ENCODE results near the gene ADAMTSL1. TPM values are rescaled to one million over a fixed set of nuclear protein-coding genes. Genes with fewer than 3 reads are reported as not detected.

ADAMTSL1 gene
- total RNA-seq, 1 donor from 2014 or later = not detected

DNA sequence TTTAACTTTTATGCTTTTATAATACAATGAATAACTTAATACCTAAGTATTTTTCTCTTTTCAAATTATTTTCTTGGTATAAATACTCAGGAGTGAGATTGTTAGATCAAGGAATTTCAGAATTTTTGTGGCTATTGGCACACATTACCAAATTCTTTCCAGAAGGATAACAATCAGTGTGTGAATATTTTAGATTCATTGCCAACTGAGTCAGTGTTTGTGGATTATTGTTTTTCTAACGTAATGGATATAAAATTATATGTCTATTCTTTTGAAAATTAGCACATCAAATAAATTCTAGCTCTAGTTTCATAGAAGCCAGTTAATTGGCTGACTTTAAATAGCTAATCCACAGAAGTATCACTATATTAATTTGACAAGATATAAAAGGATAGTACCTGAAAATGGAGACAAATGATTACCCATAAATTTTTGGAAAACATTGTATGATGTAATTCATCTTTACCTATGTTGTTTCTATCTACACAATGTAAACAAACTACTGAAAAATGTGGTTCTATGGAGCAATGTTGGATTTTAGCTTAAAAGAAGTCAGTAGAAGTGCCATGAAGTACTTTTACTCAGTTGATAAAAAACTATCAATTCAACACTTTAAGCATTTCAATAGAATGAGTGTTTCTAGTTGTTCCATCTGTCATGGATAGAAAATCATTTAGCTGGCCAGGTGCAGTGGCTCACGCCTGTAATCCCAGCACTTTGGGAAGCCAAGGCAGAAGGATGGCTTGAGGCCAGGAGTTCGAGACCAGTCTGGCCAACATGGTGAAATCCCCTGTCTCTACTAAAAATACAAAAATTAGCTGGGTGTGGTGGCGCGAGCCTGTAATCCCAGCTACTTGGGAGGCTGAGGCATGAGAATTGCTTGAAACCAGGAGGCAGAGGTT is 185.1 kb downstream of the ADAMTSL1 start:
- intact Hi-C loops (cut with micrococcal nuclease) = no loop called here

DNA sequence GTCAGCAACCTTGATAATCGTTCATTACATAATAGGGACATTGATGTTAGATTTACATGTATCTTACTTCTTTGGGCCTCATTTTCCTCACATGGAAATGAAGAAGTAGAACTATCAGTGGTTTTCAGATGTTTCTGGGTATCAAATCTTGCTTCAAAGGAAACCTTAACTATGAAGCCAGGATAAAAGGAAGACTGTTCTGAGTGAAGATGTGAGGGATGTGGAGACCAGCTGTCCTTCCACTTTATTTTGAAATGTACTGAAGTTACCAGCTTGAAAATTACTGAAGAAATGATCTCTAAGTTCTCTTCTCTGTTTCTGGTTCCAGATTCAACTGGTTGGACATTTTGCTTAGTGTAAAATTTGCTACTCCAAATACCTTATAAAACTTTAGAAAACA is 186.0 kb downstream of the ADAMTSL1 start:
- intact Hi-C loops (cut with micrococcal nuclease) = no loop called here

GRCh38 chr9:18662320-18662719 is 188.4 kb downstream of the ADAMTSL1 start:
- intact Hi-C loops (cut with micrococcal nuclease) = no loop called here

DNA sequence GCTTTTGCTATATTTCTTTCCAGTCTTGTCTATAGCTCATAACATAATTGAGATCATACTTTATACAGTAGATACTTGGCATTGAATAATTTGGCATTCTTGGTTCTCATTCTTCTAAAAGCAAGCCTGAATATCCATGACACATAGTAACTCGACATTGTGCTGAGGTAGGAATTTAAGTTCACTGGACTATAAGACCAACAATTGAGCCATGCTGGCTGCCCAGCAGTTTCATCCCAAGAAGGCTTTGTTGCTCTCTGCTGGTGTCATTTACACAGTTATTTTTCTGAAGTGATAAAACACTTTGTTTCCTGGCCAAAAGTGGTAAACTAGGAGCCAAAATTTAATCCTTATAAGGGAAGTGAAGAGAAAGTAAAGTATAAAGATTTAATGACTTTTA is 192.0 kb downstream of the ADAMTSL1 start:
- intact Hi-C loops (cut with micrococcal nuclease) = no loop called here

DNA sequence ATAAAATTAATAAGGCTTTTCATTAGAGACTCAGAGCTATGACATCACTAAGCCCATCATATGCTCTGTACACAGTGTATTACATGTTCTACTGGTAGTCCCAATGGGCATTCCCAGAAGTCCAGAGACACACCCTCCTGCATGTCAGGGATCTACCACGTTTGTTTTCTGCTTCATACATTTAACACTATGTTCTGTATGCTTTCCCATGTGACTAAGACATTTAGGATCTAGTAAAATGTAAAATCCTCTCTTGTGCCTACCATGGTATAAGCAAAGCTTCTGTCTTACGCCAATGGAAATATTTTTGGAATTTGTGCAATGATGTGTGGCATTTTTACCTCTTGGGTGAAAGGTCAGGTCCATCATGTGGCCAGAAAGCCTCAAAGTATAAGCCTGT is 192.4 kb downstream of the ADAMTSL1 start:
- intact Hi-C loops (cut with micrococcal nuclease) = no loop called here

DNA sequence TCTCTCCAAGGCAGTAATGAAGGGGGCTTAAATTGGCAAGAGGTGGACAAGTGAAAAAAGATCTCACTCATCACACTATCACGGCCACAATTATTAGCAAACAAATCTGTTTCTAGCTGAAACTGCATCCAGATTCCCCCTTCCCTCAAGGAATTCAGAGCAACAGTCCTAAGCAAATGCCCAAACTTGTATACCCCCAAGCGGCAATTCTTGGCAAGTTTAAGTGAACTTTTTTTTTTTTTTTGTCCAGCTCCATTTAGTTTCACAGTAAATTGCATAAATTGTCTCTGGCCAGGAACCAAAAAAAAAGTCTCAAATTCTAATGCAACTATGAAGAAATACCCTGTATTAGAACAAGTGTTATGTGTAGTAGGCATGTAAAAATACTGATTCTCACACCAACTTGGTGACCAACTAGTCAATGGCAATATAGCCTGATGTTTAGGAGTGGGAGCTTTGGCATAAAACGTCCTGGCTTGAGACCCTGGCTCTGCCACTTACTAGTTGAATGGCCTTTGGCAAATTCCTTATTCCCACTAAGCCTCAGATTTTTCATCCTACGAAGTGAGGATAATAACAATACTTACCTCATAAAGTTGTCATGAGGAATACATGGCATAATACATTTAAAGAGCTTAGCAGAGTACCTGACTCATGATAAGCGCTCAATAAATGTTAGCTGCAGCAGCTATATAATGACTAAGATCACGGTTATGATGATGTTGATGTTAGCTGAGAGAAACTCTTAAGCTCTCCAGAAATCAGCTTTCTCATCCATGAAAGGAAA is 193.2 kb downstream of the ADAMTSL1 start:
- intact Hi-C loops (cut with micrococcal nuclease) = no loop called here

DNA sequence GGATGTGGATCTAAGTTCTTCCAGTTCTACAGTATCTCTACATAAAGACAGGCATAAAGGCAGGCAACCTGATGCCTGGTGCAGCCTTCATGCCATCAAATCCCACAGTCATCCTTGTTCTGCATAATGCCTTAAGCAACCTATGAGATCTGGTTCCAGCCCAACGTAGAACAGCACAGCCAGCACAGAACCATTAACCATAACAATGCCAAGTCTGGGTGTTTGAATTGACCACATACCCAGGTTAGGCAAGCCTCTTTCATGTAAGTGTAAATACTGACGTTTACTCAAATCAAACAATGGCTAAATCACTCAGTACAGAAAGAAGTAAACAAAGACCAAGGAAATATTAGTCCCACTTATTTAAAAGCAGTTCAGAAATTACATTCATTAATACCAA is 195.0 kb downstream of the ADAMTSL1 start:
- intact Hi-C loops (cut with micrococcal nuclease) = no loop called here

DNA sequence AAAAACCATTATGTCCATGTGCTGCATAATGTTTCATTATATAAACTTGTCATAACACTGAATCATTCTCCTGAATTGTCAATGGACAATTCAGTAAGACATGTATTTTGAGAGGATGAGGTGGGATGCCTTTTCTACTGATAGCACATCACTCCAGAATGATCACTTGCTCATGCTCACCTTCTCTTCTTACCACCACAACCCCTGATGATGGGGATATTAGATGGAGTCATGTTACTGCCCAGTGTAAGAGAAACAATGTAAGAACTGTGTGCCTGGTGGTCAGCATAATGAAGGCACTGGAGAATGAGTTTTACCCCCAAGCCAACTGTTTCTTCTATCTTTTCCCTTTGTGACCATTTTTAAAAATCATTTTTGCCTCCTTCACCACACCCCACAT is 198.8 kb downstream of the ADAMTSL1 start:
- intact Hi-C loops (cut with micrococcal nuclease) = no loop called here

DNA sequence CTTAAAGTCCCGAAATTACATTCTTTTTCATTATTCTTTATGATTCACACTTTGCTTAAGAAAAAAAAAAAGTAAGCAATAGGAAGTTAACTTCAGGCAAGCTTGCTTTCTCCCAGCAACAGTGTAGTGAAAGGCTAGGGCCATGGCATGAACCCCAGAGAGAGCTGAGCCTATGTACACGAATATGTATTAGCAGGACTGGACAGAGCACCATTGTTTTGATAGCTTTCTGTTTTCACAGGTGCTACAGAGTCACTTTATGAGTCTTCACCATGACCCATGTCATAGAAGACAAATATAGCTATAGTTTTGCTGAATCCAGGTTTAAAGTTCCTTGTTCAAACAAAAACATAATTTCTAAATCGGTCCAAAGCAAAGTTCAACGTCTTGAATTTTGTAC is 199.2 kb downstream of the ADAMTSL1 start:
- intact Hi-C loops (cut with micrococcal nuclease) = no loop called here

- intact Hi-C loops (cut with micrococcal nuclease) = no loop called here
Measured at GRCh38 chr9:18675332-18675731, 201.4 kb downstream of the ADAMTSL1 start.

- intact Hi-C loops (cut with micrococcal nuclease) = no loop called here
Measured at GRCh38 chr9:18675973-18676372, 202.0 kb downstream of the ADAMTSL1 start.

- intact Hi-C loops (cut with micrococcal nuclease) = no loop called here
Measured at GRCh38 chr9:18676525-18676924, 202.6 kb downstream of the ADAMTSL1 start.

- intact Hi-C loops (cut with micrococcal nuclease) = no loop called here
Measured at GRCh38 chr9:18678821-18679590, 205.1 kb downstream of the ADAMTSL1 start.

DNA sequence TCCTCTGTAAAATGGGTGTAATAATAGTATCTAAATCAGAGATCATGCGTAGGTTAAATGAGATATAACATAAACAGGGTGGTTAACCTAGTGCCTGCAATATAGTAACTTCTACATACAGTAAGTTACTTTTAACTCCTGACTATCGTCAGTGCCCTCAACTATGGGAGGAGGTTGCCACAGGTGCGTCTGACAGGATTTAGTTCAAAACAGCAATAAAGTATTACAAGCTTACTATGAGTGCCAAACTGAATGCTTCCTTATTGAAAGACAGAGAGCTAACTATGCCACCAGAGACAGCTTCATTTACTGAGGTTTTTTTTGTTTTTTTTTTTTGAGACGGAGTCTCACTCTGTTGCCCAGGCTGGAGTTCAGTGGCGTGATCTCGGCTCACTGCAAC is 209.0 kb downstream of the ADAMTSL1 start:
- intact Hi-C loops (cut with micrococcal nuclease) = no loop called here

DNA sequence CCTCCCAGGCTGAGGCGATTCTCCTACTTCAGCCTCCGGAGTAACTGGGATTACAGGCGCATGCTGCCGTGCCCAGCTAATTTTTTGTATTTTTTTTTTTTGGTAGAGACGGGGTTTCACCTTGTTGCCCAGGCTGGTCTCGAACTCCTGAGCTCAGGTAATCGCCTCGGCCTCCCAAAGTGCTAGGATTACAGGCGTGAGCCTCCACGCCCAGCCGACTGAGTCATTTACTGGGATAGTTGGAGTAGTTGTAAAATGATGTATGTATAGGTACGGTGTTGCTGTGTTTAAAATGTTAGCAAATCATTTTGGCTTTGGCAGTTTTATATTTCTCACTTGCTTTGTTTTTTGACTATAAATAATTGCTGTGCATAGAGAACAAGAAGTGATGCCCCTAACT is 209.4 kb downstream of the ADAMTSL1 start:
- intact Hi-C loops (cut with micrococcal nuclease) = no loop called here

DNA sequence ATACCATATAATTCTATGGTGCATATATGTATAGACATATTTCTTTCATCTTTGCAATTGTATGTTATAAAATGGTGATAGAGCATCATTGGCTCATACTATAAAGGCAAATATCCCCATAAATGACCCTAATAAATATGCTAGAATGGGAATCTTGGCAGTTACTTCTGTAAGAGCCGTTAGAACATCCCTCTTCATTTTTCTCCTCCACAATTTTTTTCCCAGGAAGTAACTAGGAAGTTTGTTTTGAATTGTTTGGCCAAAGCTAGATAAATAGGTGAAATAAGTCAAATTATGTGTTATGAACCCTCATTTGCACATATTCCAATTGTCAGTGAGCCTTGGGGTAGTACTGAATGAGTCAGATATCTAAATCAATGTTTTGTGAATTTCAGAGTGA is 209.9 kb downstream of the ADAMTSL1 start:
- intact Hi-C loops (cut with micrococcal nuclease) = no loop called here

GRCh38 chr9:18684593-18685317 is 210.8 kb downstream of the ADAMTSL1 start:
- intact Hi-C loops (cut with micrococcal nuclease) = no loop called here

DNA sequence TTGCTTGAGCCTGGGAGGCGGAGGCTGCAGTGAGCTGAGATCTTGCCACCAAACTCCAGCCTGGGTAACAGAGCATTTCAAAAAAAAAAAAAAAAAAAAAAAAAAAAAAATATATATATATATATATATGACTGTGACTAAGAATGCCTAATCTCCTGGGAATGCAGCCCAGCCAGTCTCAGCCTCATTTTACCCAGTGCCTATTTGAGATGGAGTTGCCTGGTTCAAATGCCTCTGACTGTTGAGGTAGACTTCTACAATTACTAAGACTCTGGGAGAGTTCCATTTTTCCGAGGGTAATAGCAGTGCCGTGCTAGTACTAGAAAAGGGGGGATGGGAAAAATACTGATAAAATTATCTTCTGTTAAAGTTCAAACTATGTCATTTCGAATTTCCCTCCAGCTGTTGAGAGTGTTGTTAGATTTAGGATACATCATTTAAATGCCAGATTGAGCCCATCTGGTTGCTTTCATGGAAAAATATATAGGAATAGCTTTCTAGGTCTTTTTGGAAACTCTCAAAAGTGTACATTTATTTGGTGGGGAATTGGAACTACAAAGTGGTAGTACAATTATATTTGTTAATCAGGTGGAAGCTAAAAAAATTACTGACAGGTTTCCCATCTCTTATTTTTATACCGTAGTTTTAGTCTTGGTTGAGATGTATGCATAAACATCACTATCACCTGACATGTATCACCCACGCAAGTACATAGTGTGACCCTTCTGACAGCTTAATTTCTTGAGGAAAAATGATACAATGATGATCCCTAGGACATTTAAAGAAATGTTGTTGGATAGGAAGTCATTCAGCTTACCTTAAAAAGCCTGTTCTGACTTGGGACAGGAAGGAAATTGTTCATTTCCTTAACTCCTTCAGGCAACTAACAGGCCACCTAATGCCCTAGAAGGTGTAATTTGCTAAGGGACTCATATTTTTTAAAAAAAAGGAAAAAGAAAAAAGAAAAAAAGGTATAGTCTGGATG is 214.9 kb downstream of the ADAMTSL1 start:
- intact Hi-C loops (cut with micrococcal nuclease) = no loop called here

GRCh38 chr9:18689921-18690320 is 216.0 kb downstream of the ADAMTSL1 start:
- intact Hi-C loops (cut with micrococcal nuclease) = no loop called here

- intact Hi-C loops (cut with micrococcal nuclease) = no loop called here
Measured at GRCh38 chr9:18692268-18692667, 218.3 kb downstream of the ADAMTSL1 start.
